Stimulated activated CD4-positive, alpha-beta T cell treated with anti-CD3 and anti-CD28 coated beads, Interleukin-1b, Interleukin-23, amount 100 ng/mL, for 24 hours (primary cell): Measurements from ENCODE around the gene FAIM.
"Not testable (repeated sequence)": the region's sequence is repeated elsewhere in the genome, so short reads cannot be mapped to it uniquely, and the experiment has no call there.

Experiments used
- DNase-seq, 4 experiments: peaks; one replicate each; pipeline ENCODE4 v3.0.0-alpha.2; 2020; ENCODE audit warnings: low read depth in 4 of 4, low spot score in 1 of 4

The FAIM gene

DNA sequence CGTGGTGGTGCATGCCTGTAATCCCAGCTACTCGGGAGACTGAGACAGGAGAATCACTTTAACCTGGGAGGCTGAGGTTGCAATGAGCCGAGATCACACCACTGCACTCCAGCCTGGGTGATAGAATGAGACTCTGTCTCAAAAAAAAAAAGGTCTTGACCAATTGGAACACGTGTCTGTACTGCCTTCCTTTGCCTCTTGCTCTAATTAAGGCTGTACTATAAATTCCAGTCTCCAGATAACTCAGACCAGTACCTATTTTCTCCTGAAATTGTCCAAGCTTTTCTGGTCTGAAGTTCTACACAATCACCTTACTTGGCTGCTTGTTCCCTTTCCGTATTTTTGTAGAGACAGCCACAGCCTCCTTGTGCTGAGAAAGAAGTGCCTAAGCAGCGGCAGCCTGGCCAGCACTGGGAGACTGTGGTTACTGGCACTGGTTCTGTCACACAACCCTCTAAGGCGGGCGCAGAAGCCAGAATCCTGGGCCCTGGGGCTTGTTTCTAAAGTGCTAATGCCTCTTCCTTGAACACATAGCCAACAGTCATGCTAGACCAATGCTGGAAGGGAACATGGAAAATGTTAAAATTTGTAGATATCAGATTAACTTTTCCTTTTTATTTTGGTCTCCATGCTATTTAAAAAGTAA is 8.3 kb upstream of the FAIM start:
- no peak for DNase-seq

DNA sequence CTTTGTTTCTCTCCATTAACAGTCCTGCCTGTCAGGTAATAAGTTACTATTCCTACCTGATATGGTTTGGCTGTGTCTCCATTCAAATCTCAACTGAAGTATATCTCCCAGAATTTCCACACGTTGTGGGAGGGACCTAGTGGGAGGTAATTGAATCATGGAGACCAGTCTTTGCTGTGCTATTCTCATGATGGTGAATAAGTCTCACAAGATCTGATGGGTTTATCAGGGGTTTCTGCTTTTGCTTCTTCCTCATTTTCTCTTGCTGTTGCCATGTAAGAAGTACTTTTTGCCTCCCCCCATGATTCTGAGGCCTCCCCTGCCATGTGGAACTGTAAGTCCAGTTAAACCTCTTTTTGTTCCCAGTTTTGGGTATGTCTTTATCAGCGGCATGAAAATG is 6.9 kb upstream of the FAIM start:
- not testable (repeated sequence) for DNase-seq

DNA sequence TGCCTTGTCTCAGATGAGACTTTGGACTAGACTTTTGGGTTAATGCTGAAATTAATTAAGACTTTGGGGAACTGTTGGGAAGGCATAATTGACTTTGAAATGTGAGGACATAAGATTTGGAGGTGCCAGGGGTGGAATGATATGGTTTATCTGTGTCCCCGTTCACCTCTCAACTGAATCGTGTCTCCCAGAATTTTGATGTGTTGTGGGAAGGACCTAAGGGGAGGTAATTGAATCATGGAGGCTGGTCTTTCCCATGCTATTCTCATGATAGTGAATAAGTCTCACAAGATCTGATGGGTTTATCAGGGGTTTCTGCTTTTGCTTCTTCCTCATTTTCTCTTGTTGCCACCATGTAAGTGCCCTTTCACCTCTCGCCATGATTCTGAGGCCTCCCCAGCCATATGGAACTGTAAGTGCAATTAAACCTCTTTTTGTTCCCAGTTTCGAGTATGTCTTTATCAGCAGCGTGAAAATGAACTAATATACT is 4.4 kb upstream of the FAIM start:
- not testable (repeated sequence) for DNase-seq

DNA sequence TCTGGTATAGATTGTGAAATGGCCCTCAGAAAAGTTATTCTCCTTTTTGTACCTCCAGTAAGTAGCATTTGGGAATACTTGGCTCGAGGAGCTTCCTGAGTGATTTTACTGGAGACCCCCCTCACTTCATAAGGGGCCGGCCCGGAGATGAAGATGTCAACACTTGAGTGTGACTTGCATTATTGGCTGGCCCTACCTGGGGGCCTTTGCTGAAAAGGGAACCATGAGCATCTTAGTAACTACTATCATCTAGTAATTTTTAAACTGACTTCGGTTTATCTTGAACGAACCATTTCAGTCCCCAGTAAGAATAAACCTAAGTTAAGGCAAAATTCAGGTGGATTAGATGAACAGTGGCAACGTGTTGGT is 1.3 kb downstream of the FAIM start:
- DNase-seq: no peak

DNA sequence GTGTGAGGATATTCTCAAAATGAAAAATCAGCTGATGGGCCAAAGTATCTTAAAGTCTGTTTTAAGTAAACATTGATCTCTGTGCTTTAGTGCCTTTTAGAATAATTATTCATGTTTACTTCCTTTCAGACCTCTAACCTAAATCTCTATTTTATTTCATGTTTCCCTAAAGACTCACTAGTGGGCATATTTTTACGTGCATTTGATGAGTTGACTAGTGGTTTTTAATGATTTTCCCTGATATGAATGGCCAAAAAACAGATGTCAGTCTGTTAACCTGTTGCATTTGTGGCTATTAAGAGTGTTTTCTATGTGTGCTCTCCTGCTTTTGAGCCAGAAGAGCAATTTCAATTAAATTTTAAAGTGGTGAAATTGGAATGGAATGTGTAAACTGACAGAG is 6.9 kb downstream of the FAIM start:
- no peak for DNase-seq

DNA sequence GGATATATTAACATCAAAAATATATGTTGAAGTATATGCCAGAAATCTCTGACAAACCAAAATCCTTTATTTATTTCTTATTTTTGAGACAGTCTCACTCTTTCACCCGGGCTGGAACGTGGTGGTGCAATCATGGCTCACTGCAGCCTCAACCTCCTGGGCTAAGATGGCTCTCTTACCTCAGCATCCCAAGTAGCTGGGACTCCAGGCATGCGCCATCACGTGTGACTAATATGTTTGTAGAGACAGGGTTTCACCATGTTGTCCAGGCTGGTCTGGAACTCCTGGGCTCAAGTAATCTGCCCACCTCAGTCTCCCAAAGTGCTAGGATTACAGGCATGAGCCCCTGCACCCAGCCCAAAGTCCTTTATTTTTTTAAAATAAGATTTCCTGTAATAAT is 11.9 kb downstream of the FAIM start:
- DNase-seq: no peak

DNA sequence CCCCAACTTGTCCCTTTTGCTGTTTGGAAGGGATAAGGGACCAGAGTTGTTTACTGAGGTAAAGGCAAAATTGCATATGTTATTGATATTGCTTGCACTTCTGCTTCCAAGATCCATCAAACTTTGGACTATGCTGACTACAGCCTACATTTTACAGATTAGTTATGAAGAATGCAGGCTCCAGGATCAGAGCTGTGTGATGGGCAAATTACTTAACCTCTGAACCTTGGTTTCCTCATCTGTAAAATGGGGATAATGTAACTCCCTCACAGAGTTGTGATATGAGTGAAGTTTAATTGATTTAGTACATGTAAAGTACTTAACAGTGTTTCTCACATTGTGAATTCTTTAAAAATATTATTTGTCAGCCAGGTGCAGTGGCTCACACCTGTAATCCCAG is 15.9 kb downstream of the FAIM start:
- DNase-seq: no peak

DNA sequence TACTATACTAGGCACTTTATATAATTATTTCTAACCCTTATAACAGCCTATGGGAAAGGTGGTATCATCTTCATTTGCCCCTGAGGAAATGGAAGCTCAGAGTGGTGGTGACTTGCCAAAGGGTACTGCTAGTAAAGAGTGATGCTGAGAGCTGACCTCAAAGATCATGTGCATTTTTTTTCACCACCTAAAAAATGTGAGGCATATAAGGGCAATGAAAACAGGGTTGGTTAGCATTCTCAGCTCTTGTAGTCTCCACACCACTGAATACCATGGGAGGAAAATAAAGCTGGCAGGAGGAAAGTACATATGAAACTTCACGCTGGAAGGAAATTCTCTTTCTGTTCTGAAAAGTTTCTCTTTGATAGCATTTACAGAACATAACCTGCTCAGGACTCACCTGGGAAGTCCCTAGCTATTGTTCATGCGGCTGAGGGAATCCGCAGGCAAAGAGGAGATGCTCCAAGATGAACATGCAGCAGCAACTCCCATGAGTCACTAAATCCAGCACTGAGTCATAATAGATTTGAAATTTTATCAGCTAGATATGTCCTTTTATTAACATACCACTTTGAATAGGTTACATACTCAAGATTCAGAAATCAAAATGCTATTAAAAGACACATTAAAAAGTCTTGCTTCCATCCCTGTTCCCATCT is 17.3 kb downstream of the FAIM start:
- no peak for DNase-seq

DNA sequence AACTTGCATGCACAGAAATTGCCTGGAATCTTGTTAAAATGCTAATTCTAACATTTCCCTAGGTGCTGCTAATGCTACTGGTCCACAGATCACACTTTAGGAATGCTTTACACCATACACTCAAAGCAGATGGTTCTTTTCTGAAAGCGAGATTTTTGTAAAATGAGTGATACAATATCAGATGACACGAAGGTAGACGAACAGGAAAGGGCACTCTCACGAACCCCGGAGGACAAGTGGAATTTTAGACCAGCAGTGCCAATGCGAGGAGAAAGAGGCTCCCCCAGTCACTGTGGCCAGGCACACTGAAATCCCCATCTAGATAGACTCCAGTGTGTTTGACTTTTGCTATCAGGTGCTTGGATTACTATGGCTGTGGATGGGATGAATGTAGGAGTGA is 21.0 kb downstream of the FAIM start:
- DNase-seq: no peak

DNA sequence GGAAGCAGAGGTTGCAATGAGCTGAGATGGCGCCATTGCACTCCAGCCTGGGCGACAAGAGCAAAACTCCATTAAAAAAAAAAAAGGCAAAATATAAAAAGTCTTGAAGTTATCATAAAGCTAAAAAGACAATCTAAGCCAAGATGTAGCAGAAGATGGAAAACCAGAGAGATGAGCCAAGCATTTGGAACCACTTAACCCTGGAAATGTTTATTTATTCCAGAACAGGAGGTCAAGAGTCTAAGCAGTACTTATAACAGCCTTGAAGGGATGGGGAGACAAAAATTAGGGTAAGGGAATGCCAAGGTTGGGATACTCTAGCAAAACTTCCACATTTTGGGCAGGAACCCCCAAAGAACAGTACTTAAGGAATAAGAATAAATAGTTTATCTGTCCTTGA is 30.1 kb downstream of the FAIM start:
- DNase-seq: no peak

DNA sequence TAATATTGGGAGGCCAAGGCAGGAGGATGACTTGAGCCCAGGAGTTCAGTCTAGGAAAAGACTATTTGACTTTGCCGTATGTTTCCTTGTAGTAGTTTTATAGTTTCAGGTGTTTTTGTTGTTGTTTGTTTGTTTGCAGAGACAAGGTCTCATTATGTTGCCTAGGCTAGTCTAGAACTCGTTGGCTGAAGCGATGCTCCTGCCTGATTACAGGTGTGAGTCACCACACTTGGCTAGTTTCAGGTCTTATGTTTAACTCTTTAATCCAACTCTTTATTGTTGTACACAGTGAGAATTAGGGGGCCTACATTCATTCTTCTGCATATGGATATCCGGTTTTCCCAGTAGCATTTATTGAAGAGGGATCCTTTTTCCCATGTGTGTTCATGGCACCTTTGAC is 32.0 kb downstream of the FAIM start:
- DNase-seq: no peak

DNA sequence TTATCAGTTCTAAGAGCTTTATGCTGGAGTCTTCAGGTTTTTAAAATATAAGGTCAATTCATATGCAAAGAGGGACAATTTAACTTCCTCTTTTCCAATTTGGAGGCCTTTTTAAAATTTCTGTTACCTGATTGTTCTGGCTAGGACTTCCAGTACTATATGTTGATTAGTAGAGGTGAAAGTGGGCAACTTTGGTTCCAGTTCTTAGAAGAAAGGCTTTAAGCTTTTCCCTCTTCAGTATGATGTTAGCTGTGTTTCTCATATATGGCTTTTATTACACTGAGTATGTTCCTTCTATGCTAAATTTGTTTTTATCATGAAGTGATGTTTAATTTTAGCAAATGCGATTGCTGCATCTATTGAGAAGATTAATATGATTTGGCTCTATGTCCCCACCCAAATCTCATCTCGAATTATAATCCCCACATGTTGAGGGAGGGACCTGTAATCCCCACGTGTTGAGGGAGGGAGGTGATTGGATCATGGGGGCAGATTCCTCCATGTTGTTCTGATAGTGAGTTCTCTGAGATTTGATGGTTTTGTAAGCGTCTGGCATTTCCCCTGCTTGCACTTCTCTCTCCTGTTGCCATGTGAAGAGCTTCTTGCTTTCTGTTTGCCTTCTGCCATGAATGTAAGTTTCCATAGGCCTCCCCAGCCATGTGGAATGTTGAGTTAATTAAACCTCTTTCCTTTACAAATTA is 33.8 kb downstream of the FAIM start:
- DNase-seq: no peak

DNA sequence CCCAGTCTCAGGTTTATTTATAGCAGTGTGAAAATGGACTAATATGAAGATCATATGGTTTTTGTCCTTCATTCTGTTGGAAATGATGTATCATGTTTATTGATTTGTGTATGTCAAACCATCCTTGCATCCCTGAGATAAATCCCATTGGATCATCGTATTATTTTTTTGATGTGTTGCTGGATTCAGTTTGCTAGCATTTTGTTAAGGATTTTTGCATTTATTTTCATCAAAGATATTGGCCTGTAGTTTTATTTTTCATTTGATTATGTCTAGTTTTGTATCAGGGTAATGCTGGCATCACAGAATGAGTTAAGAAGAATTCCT is 34.3 kb downstream of the FAIM start:
- no peak for DNase-seq

DNA sequence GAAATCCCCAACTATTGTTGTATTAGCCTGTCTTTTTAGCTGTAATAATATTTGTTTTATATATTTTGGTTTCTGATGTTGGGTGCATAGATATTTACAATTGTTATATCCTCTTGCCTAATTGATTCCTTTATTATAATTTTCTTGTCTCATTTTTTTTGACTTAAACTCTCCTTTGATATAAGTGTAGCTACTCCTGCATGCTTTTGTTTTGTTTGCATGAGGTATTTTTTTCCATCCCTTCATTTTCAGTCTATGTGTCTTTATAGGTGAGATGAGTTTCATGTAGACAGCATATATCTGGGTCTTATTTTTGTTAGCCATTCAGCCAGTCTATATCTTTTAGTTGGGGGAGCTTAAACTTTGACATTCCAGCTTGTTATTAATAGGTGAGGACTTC is 37.4 kb downstream of the FAIM start:
- DNase-seq: no peak

DNA sequence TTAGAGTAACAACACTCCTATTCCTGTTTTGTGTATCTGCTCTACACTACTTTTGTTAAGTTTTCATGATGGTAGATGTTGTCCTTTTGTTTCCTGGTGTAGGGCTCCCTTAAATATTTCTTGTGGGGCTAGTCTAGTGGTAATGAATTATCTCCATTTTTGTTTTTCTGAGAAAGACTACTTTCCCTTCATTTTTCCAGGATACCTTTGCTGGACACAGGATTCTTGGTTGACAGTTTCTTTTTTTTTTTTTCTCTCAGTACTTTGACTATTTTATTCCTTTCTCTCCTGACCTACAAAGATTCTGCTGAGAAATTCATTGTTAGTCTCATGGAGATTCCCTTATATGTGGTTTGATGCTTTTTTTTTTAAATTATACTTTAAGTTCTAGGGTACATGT is 37.9 kb downstream of the FAIM start:
- DNase-seq: no peak

DNA sequence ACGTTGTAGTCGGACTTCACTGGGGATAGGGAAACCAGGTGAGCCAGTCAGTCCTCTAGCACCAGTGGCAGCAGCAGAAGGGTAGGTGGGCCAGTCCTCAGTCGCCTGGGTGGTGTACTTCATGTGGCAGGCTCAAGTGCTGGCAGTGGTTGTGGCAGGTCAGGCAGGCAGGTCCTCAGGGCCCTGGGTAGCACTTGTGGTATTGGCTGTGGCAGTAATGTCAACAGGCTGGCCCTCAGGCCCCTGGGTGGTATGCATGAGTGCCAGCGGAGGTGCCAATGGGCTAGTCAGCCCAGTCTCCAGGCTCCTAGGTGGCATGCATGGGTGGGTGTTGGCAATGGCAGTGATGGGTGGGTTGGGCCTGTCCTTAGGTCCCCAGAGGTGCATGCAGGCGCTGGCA is 40.6 kb downstream of the FAIM start:
- no peak for DNase-seq

DNA sequence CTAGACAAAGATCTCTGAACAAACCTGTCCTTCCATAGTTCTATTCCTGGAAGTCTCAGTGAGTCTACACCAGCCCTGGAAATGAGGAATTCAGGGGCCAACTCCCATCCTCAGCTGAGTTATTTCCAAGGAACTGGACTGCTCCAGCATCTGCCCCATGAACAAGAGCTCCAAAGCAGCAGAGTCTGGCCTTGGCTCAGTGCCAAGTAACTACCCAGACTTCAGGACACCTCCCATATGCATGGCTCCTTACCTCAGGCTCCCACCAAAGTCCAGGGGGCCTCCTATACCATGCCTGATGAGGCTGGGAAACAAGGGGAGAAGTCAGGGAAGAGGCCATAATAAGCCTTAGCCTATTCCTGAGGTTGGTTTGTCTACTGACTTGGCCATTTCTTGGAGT is 45.0 kb downstream of the FAIM start:
- no peak for DNase-seq

DNA sequence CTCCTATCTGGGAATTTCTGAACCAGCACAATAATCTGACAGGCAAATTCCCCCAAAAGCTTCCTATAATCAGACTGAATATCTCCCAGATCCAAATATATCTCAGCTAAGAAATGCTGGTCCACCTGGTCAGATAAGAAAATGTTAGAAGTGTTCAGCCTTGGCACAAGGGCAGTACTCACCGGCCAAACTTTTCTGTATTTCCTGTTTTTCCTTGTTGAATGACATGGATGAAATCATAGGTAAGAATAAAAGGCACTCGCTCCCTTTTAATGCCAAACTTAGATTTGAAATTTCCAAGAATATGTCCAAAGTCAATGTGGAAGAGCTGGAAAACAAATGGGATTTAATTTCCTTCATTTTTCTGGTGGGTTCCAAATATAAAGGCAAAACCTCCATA is 48.9 kb downstream of the FAIM start:
- DNase-seq: no peak

DNA sequence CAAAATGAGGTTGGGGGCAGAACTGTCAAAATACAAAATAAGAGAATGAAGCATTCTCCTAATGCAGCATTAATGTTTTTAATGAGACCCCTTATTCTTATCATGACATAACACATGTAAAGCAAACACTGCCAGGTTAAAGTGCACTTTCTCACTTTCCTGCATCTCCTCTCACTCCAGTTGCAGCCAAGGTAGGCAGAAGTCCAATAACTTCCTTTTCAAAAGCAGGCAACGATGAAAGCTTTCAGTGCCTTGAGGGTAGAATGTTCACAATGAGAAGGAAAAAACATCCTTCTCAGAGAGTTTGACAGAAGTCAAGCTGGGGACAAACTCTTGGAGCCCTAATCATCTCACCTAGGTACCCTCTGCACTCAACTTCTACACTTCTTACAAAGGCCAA is 59.5 kb downstream of the FAIM start:
- no peak for DNase-seq

DNA sequence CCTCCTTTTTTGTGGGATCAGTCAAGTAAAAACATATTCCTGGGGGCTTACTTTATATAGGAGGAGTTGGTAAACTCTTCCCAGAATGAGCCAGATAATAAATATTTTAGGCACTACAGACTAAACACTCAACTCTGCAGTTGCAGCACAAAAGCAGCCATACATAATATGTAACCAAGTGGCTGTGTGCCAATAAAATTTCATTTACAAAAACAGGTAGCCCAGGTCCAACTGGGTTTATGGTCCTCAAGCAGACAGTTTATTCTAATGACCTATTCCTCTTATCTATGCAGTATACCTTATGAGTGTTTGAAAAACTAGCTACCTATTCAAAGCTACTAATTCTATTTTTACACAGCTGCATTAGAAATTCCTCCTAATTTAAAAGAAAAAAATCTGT is 61.8 kb downstream of the FAIM start:
- DNase-seq: no peak

DNA sequence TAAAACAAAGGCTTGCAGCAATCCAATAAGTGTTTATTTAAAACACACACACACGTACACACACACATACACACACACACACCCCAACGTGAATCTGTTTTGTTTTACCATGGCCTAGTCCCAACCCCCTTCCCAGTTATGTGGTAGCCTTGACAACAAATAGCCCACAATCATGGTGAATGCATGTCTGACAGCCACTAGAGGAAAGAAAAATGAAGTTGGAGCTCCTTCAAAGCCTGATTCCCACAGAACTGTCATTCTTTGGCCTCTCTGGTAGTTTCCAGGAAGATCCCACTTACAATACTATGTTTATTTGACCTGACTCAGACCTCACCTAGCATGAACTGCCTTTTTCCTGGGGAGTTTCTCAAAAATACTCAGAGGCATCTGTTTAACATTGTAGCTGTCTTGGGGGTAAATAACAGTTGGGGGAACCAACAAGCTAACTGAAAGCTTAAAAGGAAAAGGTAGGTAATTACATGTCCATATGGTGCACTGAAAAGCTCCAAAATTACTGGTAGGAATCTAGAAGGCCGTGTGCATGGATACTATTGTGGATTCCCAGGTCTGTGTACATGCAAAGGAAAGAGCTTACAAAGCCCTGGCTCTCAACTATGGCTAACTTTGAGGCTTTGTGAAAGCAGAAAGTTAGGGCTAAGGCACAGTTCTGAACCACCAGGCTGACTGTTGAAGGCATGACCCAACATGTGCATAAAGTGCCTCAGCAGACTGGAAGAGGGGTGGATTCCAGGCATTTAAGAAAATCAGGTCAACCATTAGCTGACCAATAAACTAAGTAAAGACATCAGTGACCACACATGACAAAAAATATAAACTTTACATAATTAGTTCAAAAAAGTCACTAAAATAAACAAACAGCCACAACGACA is 65.3 kb downstream of the FAIM start:
- no peak for DNase-seq

DNA sequence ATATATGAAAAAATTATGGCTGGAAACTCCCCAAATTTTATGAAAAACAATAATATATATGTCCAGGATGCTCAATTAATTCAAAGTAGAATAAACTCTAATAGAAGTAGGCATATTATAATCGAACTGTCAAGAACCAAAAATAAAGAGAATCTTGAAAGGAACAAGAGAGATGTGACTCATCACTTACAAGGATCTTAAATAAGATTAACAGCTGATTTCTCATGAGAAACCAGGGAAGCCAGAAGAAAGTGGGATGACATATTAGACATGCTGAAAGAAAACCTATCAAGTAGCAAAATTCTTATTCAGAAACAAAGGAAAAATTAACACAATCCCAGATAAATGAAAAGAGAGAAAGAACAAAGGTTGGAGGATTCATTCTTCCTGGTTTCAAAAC is 66.8 kb downstream of the FAIM start:
- no peak for DNase-seq
